ENCODE data around the gene HSPA12B. TPM values are rescaled to one million over a fixed set of nuclear protein-coding genes. Genes with fewer than 3 reads are reported as not detected.

The HSPA12B gene
- total RNA-seq, 1 experiment from 2014 or later, result 0.21 TPM

GRCh38 chr20:3794701-3795420 lies 62.4 kb downstream of the HSPA12B start:
- no peak for DNase-seq (ENCODE audit: low read depth, low spot score)
- H3K36me3 ChIP-seq (ENCODE audit: control insufficient read depth, insufficient read depth, low read length), result peaks cover 10% of the 10 kb centered on the region
- peaks cover 16% of the 10 kb centered on the region for H3K4me1 ChIP-seq (ENCODE audit: control insufficient read depth, insufficient read depth, low read length)
- no peaks in the 10 kb centered on the region for H3K27me3 ChIP-seq (ENCODE audit: control insufficient read depth, insufficient read depth, low read length)
- H3K4me3 ChIP-seq (ENCODE audit: low read depth in 2 of 2, low read length in 2 of 2), result peak overlapping the region; percentile 87 to 90
- ATAC-seq, result no peak
- H3K27ac ChIP-seq (ENCODE audit: low read length), result peak overlapping the region; percentile 95
- in situ Hi-C loops (cut with HindIII; ENCODE audit: low pct_unique_long_range_greater_than_20kb, low sequenced_read_pairs) (no loop called here), intact Hi-C loops (cut with micrococcal nuclease; ENCODE audit: unreplicated experiment) (no loop called here)
- no peaks in the 10 kb centered on the region for H3K9me3 ChIP-seq (ENCODE audit: control insufficient read depth, insufficient read depth, low read depth, low read length)
- POLR2A ChIA-PET, result no interaction called here
- CTCF ChIA-PET, result no interaction called here
- BruUV-seq (replicated peaks), result no TSS peak
- TF ChIP-seq SIN3A (IDR thresholded peaks at IDR 0.05; ENCODE audit: borderline replicate concordance, insufficient read depth, low read depth, low read length) (no peak), CTCF (IDR thresholded peaks at IDR 0.05) (no peak), TCF7L2 (IDR thresholded peaks at IDR 0.05; ENCODE audit: low read depth, low read length) (no peak), POLR2AphosphoS5 (IDR thresholded peaks at IDR 0.05; ENCODE audit: low read depth, low read length) (no peak), REST (IDR thresholded peaks at IDR 0.05; ENCODE audit: insufficient read depth in 1 of 2, low read depth in 2 of 2, low read length in 1 of 2) (no peak)

GRCh38 chr20:3795511-3796468 lies 63.3 kb downstream of the HSPA12B start, which contains the start of gene CDC25B:
Gene CDC25B, plus strand, starts transcription at chr20:3796310. Its CDS starts 222 bp downstream, at chr20:3796532.
- DNase-seq (ENCODE audit: low read depth, low spot score) (peak; percentile 73), ATAC-seq (peak; percentile 93)
- ChIA-PET POLR2A (interaction anchor here (0.8 kb wide), 1 partner anchor 10 kb away, joined by 4 read pairs; no protein-coding TSS in a partner anchor), CTCF (interaction anchor here (0.6 to 1.0 kb wide), 5 partner anchors 9 to 259 kb away, joined by 3 to 4 read pairs (median 4); partner anchors contain the start of genes AP5S1 and CENPB)
- H3K36me3 ChIP-seq (ENCODE audit: control insufficient read depth, insufficient read depth, low read length), result peaks cover 10% of the 10 kb centered on the region
- peaks cover 16% of the 10 kb centered on the region for H3K4me1 ChIP-seq (ENCODE audit: control insufficient read depth, insufficient read depth, low read length)
- in situ Hi-C loops (cut with HindIII; ENCODE audit: low pct_unique_long_range_greater_than_20kb, low sequenced_read_pairs), result no loop called here
- H3K27me3 ChIP-seq (ENCODE audit: control insufficient read depth, insufficient read depth, low read length), result no peaks in the 10 kb centered on the region
- H3K27ac ChIP-seq (ENCODE audit: low read length), result peak within 1 kb of the TSS; percentile 97
- peak within 1 kb of the TSS; percentile 90 to 97 for H3K4me3 ChIP-seq (ENCODE audit: low read depth in 2 of 2, low read length in 2 of 2)
- TSS peak; percentile 96 for BruUV-seq (replicated peaks)
- intact Hi-C loops (cut with micrococcal nuclease; ENCODE audit: unreplicated experiment), result no loop called here
- no peaks in the 10 kb centered on the region for H3K9me3 ChIP-seq (ENCODE audit: control insufficient read depth, insufficient read depth, low read depth, low read length)
- TF ChIP-seq TCF7L2 (IDR thresholded peaks at IDR 0.05; ENCODE audit: low read depth, low read length) (peak; percentile 36; the same call in 1 of the 2 replicates), REST (IDR thresholded peaks at IDR 0.05; ENCODE audit: insufficient read depth in 1 of 2, low read depth in 2 of 2, low read length in 1 of 2) (no peak), POLR2AphosphoS5 (IDR thresholded peaks at IDR 0.05; ENCODE audit: low read depth, low read length) (peak; percentile 83), SIN3A (IDR thresholded peaks at IDR 0.05; ENCODE audit: borderline replicate concordance, insufficient read depth, low read depth, low read length) (peak; percentile 87), CTCF (IDR thresholded peaks at IDR 0.05) (no peak)
